ENCODE measurements around the gene IGLL1.

IGLL1 gene

DNA sequence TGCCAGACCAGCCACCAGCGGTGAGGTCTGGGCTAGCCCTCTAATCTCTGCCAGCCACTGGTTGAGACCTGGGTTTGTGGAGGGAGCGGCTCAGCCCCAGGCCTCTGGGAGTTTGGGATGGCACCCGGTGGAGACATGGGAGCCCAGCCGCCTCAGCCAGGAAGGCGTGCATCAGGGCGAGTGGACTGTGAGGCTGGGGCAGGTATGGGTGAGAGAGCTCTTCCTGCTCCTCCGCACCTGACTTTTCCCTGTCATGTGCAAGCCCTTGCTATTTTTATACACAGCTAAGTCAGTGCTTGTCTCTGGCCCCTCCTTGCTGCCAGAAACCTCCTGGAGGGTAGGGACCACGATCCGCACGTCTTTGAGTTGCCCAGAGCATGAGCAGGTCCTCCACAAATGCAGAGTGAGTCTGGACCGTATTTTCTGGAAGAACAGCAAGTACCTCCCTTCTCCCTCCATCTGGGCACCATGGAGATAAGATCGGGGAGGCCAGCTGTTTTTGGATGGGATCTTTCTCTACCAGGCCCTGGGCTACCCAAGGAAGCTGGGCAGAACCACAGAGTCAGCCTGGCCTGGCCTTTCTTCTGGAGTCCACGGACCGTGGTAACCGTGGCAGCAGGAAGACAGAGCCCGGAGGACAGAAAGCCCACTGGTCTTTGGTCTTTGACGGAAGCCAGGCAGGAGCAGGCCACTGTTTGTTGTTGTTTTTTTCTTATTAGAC is 53.3 kb downstream of the IGLL1 start:
- no peak for DNase-seq

DNA sequence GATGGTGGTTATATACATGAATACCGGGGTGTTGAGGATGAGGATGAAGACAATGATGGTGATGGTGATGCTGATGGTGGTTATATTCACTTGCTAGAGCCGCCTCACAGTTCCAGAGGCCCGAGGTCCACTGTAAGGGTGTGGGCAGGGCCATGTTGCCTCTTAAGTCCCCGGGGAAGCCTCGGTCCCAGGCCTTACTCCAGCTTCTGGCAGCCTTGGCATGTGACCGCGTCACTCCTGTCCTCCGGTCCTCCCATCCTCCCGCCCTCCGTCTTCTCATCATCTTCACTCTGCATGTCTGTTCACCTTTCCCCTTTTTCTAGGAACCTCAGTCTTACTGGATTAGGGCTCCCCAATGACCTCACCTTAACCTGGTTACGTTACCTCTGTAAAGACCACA is 54.6 kb downstream of the IGLL1 start:
- no peak for DNase-seq

DNA sequence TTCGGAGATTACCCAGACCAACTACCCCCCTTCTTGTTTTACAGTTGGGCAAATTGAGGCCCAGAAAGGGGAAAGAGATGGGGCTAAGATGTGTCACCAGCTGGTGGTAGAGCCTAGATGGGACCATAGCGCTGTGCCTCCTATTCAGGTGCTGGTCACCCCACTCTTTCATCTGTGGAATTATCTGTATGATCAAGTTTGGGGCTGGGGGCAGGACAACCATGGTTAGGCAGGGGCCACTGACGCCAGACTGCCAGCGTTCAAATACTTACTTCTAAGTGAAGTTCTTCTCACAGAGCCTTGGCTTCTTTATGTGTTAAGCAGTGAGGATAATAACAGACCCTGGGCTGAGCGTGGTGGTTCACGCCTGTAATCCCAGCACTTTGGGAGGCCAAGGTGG is 55.9 kb downstream of the IGLL1 start:
- no peak for DNase-seq

DNA sequence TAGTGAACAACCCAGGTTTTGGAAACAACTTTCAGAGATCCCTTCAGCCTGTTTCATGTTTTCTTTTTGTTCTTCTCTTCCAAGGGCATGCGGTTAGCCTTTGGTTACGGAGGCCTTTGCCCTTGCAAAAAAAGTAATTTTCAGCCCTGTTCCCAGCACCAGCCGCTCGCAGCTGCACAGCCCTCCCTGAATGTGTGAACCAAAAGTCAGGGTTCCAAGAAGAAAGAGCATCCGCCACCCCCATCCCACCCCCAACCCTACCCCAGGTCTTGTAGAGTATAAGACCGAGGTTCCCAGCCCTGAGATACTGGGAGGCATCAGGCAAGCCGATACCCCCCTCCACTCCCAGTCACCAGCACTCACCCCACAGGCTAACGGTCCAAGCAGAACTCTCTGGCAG is 56.4 kb downstream of the IGLL1 start:
- no peak for DNase-seq

All from DMS79 (cell line).